Neural cell (in vitro differentiated cells): ENCODE measurements around the gene HACD3. TPM values are rescaled to one million over a fixed set of nuclear protein-coding genes. Genes with fewer than 3 reads are reported as not detected.
A peak's percentile ranks its signal among the peaks of the same experiment; 100 is the strongest.

ENCODE experiments used
- H2AFZ ChIP-seq: fragments of 200-600, 300-800 bp; sonication (generic), shearing (Covaris generic); 2 replicates; pipeline ENCODE4 v1.6.0; 2014; ENCODE audit warnings: low read depth, mild to moderate bottlenecking, antibody characterized with exemption, low read length, moderate library complexity
- H3F3A ChIP-seq: fragments of 200-600 bp; shearing (Covaris generic); 2 replicates; pipeline ENCODE4 v1.6.1; 2016; ENCODE audit warnings: mild to moderate bottlenecking, moderate library complexity, mixed read lengths, antibody characterized with exemption, low read length; ENCODE audit not compliant: insufficient read depth, poor library complexity, severe bottlenecking
- H3K27ac ChIP-seq: fragments of 200-600, 300-800 bp; sonication (generic), shearing (Covaris generic); 2 replicates; pipeline ENCODE4 v1.5.1; 2014; ENCODE audit warnings: mild to moderate bottlenecking, low read length, moderate library complexity
- H3K27me3 ChIP-seq: fragments of 300-800, 200-600 bp; sonication (generic), shearing (Covaris generic); 2 replicates; pipeline ENCODE4 v1.6.0; 2014; ENCODE audit warnings: mild to moderate bottlenecking, low read depth, low read length, moderate library complexity; ENCODE audit not compliant: insufficient read depth
- H3K36me3 ChIP-seq: fragments of 300-800, 200-600 bp; sonication (generic), shearing (Covaris generic); 2 replicates; pipeline ENCODE4 v1.5.1; 2014; ENCODE audit warnings: mild to moderate bottlenecking, antibody characterized with exemption, low read length, moderate library complexity; ENCODE audit not compliant: insufficient read depth
- H3K4me2 ChIP-seq: fragments of 300-800, 200-600 bp; sonication (generic), shearing (Covaris generic); 2 replicates; pipeline ENCODE4 v1.6.0; 2014; ENCODE audit warnings: mild to moderate bottlenecking, low read length
- H3K4me3 ChIP-seq: fragments of 300-800, 200-600 bp; sonication (generic), shearing (Covaris generic); 2 replicates; pipeline ENCODE4 v1.5.1; 2014; ENCODE audit warnings: mild to moderate bottlenecking, low read length, moderate library complexity
- H3K79me2 ChIP-seq: fragments of 200-600 bp; shearing (Covaris generic); replicated peaks from 2 replicates; pipeline ENCODE4 v1.6.0; 2014; ENCODE audit warnings: mild to moderate bottlenecking, low read length, moderate library complexity; ENCODE audit not compliant: insufficient read depth
- H3K9ac ChIP-seq: fragments of 300-800, 200-600 bp; sonication (generic), shearing (Covaris generic); 2 replicates; pipeline ENCODE4 v1.6.1; 2016; ENCODE audit warnings: mild to moderate bottlenecking, low read length, mixed read lengths
- H3K9me2 ChIP-seq: fragments of 200-600 bp; shearing (Covaris generic); 2 replicates; pipeline ENCODE4 v1.6.1; 2016; ENCODE audit warnings: mild to moderate bottlenecking, low read length, mixed read lengths; ENCODE audit not compliant: insufficient read depth
- H3K9me3 ChIP-seq: fragments of 200-600, 300-800 bp; sonication (generic), shearing (Covaris generic); 2 replicates; pipeline ENCODE4 v1.6.1; 2016; ENCODE audit warnings: mild to moderate bottlenecking, mixed run types, low read length, moderate library complexity, mixed read lengths
- H4K20me1 ChIP-seq: fragments of 200-600 bp; shearing (Covaris generic); 2 replicates; pipeline ENCODE4 v1.6.1; 2016; ENCODE audit warnings: mild to moderate bottlenecking, mixed run types; ENCODE audit not compliant: insufficient read depth
- CTCF ChIP-seq: fragments of 450-650 bp; IDR thresholded peaks from 2 replicates; pipeline ENCODE4 v1.5.1; 2014; ENCODE audit warnings: antibody characterized with exemption, mild to moderate bottlenecking, moderate library complexity; ENCODE audit not compliant: poor library complexity, severe bottlenecking
- EP300 ChIP-seq: fragments of 450-650 bp; conservative IDR thresholded peaks from 2 replicates; pipeline ENCODE4 v1.6.1; 2014; ENCODE audit warnings: antibody characterized with exemption, mild to moderate bottlenecking, moderate library complexity; ENCODE audit not compliant: poor library complexity, severe bottlenecking
- EZH2 ChIP-seq: fragments of 200-600, 300-800 bp; shearing (Covaris generic), sonication (generic); IDR thresholded peaks from 2 replicates; pipeline ENCODE4 v1.6.1; 2014; ENCODE audit warnings: antibody characterized with exemption, low read length, borderline replicate concordance, mild to moderate bottlenecking; ENCODE audit not compliant: insufficient read depth, poor library complexity, severe bottlenecking
- MXI1 ChIP-seq: fragments of 450-650 bp; conservative IDR thresholded peaks from 2 replicates; pipeline ENCODE4 v1.6.1; 2014; ENCODE audit warnings: antibody characterized with exemption, mild to moderate bottlenecking; ENCODE audit not compliant: poor library complexity, severe bottlenecking
- POLR2AphosphoS5 ChIP-seq: IDR thresholded peaks from 2 replicates; pipeline ENCODE4 v1.6.1; 2012
- RAD21 ChIP-seq: fragments of 450-650 bp; conservative IDR thresholded peaks from 2 replicates; pipeline ENCODE4 v1.6.1; 2014; ENCODE audit warnings: antibody characterized with exemption, mild to moderate bottlenecking, moderate library complexity
- REST ChIP-seq: IDR thresholded peaks from 2 replicates; pipeline ENCODE4 v1.6.1; 2012; ENCODE audit warnings: borderline replicate concordance
- SMC3 ChIP-seq: fragments of 450-650 bp; conservative IDR thresholded peaks from 2 replicates; pipeline ENCODE4 v1.6.1; 2014; ENCODE audit warnings: antibody characterized with exemption, mild to moderate bottlenecking, moderate library complexity; ENCODE audit not compliant: poor library complexity
- TAF1 ChIP-seq: IDR thresholded peaks from 2 replicates; pipeline ENCODE4 v1.6.1; 2012; ENCODE audit warnings: low read depth
- polyA plus RNA-seq: library from polyadenylated mRNA; depleted of rRNA; stranded (reverse); fragments of >200 nt; gene quantifications from 2 replicates; pipeline ENCODE4 v1.2.3, GENCODE V29; 2014

Gene HACD3
- polyA plus RNA-seq, 1 donor from 2014 or later: 177 TPM

GRCh38 chr15:65603559-65603958 lies 73.3 kb downstream of the HACD3 start:
- Histone ChIP-seq H3K4me2 (no peak overlapping the region), H3K27ac (no peak overlapping the region)
- no peak for TF ChIP-seq TAF1
- no peak for TF ChIP-seq REST
- no peak for TF ChIP-seq MXI1
- TF ChIP-seq CTCF: no peak
- no peak for TF ChIP-seq RAD21
- TF ChIP-seq EZH2: no peak
- TF ChIP-seq SMC3: no peak
- TF ChIP-seq POLR2AphosphoS5: no peak
- no peak for TF ChIP-seq EP300

GRCh38 chr15:65610871-65611718 lies 80.8 kb downstream of the HACD3 start, which contains the start of gene INTS14:
Gene INTS14, minus strand, starts transcription at chr15:65611131. Its CDS starts 3,751 bp downstream, at chr15:65607380.
- no peaks in the 10 kb centered on the region for H3K9me2 ChIP-seq
- H3K9ac ChIP-seq: peak within 1 kb of the TSS; percentile 72
- peak within 1 kb of the TSS; percentile 94 for H3K4me2 ChIP-seq
- no peaks in the 10 kb centered on the region for H3K36me3 ChIP-seq
- H2AFZ ChIP-seq: peak within 1 kb of the TSS; percentile 99
- peaks cover 4% of the 10 kb centered on the region for H3K79me2 ChIP-seq
- peak within 1 kb of the TSS; percentile 67 for H3K27ac ChIP-seq
- H4K20me1 ChIP-seq: no peaks in the 10 kb centered on the region
- H3K27me3 ChIP-seq: no peaks in the 10 kb centered on the region
- no peaks in the 10 kb centered on the region for H3F3A ChIP-seq
- no peaks in the 10 kb centered on the region for H3K9me3 ChIP-seq
- H3K4me3 ChIP-seq: peak within 1 kb of the TSS; percentile 86
- TF ChIP-seq TAF1: no peak
- TF ChIP-seq EP300: no peak
- peak; percentile 61 for TF ChIP-seq SMC3
- TF ChIP-seq CTCF: peak; percentile 83
- TF ChIP-seq RAD21: peak; percentile 60
- peak; percentile 82 for TF ChIP-seq POLR2AphosphoS5
- peak; percentile 88 for TF ChIP-seq MXI1

More at GRCh38 chr15:65603559-65603958, 73.3 kb downstream of the HACD3 start:
- H3K9ac ChIP-seq: no peak overlapping the region
- no peaks in the 10 kb centered on the region for H3K9me2 ChIP-seq
- H2AFZ ChIP-seq: no peak overlapping the region
- H3K27me3 ChIP-seq: no peaks in the 10 kb centered on the region
- no peak overlapping the region for H3K4me3 ChIP-seq
- H3F3A ChIP-seq: no peaks in the 10 kb centered on the region
- H4K20me1 ChIP-seq: no peaks in the 10 kb centered on the region
- no peaks in the 10 kb centered on the region for H3K9me3 ChIP-seq
- peaks cover 4% of the 10 kb centered on the region for H3K79me2 ChIP-seq
- H3K36me3 ChIP-seq: no peaks in the 10 kb centered on the region
